ENCODE measurements around the gene PRTN3. TPM values are rescaled to one million over a fixed set of nuclear protein-coding genes. Genes with fewer than 3 reads are reported as not detected.

Gene PRTN3
- total and polyA plus RNA-seq, 2 experiments from 2014 or later = not detected

- no peaks in the 10 kb centered on the region for H3K79me2 ChIP-seq
- H4K20me1 ChIP-seq (ENCODE audit: insufficient read depth, poor library complexity, severe bottlenecking) = no peaks in the 10 kb centered on the region
- no peak overlapping the region for H3K4me2 ChIP-seq
- WGBS (ENCODE audit: low lambda C conversion rate, missing lambda C conversion rate) = 80% methylated on average over 15 of the region's 15 CpGs
- no peak overlapping the region for H2AFZ ChIP-seq
- H3K27me3 ChIP-seq = peaks cover 7% of the 10 kb centered on the region
- H3K4me1 ChIP-seq (ENCODE audit: insufficient read depth) = no peaks in the 10 kb centered on the region
- no peaks in the 10 kb centered on the region for H3K9me2 ChIP-seq (replicated peaks; ENCODE audit: insufficient read depth)
- no peak for DNase-seq (ENCODE audit: low spot score)
- no peak overlapping the region for H3K4me3 ChIP-seq
- no peak overlapping the region for H3K27ac ChIP-seq
- TF ChIP-seq EZH2phosphoT487 (IDR thresholded peaks at IDR 0.05; ENCODE audit: low read depth, severe bottlenecking, unreplicated experiment) (no peak), EZH2 (IDR thresholded peaks at IDR 0.05; ENCODE audit: borderline replicate concordance) (no peak)
- TF ChIP-seq, protein P1, sequence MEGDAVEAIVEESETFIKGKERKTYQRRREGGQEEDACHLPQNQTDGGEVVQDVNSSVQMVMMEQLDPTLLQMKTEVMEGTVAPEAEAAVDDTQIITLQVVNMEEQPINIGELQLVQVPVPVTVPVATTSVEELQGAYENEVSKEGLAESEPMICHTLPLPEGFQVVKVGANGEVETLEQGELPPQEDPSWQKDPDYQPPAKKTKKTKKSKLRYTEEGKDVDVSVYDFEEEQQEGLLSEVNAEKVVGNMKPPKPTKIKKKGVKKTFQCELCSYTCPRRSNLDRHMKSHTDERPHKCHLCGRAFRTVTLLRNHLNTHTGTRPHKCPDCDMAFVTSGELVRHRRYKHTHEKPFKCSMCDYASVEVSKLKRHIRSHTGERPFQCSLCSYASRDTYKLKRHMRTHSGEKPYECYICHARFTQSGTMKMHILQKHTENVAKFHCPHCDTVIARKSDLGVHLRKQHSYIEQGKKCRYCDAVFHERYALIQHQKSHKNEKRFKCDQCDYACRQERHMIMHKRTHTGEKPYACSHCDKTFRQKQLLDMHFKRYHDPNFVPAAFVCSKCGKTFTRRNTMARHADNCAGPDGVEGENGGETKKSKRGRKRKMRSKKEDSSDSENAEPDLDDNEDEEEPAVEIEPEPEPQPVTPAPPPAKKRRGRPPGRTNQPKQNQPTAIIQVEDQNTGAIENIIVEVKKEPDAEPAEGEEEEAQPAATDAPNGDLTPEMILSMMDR (IDR thresholded peaks at IDR 0.05; ENCODE audit: poor library complexity) = no peak
- H3K9me3 ChIP-seq (ENCODE audit: low read depth) = no peaks in the 10 kb centered on the region
- H3K36me3 ChIP-seq (replicated peaks; ENCODE audit: insufficient read depth, low read depth) = no peaks in the 10 kb centered on the region
Observed at GRCh38 chr19:824885-825284, 15.9 kb upstream of the PRTN3 start.

DNA sequence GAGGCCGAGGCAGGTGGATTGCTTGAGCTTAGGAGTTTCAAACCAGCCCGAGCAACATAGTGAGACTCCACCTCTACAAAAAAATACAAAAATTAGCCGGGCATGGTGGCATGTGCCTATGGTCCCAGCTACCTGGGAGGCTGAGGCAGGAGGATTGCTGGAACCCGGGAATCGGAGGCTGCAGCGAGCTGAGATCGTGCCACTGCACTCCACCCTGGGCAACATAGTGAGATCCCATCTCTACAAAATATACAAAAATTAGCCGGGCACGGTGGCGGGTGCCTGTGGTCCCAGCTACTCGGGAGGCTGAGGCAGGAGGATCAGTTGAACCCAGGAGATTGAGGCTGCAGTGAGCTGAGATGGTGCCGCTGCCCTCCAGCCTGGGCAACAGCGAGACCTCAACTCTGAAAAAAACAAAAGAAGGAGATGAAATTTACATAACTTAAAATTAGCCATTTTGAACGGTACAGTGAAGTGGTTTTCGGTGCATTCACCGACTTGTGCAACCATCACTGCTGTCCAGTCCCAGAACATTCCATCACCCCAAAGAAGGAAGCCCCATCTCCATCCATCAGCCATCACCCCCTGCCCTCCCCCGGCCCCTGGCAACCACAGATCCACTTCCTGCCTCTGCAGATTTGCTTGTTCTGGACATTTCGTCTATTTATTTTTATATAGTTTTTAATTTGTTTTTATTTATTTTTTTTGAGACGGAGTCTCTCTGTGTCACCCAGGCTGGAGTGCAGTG is 14.7 kb upstream of the PRTN3 start:
- H4K20me1 ChIP-seq (ENCODE audit: insufficient read depth, poor library complexity, severe bottlenecking) = no peaks in the 10 kb centered on the region
- no peaks in the 10 kb centered on the region for H3K4me1 ChIP-seq (ENCODE audit: insufficient read depth)
- H3K79me2 ChIP-seq = no peaks in the 10 kb centered on the region
- no peak overlapping the region for H3K27ac ChIP-seq
- H2AFZ ChIP-seq = no peak overlapping the region
- WGBS (ENCODE audit: low lambda C conversion rate, missing lambda C conversion rate) = 87% methylated on average over 19 of the region's 19 CpGs
- peaks cover 7% of the 10 kb centered on the region for H3K27me3 ChIP-seq
- H3K4me3 ChIP-seq = no peak overlapping the region
- H3K9me3 ChIP-seq (ENCODE audit: low read depth) = no peaks in the 10 kb centered on the region
- TF ChIP-seq, protein P1 (IDR thresholded peaks at IDR 0.05; ENCODE audit: poor library complexity) = no peak
- TF ChIP-seq EZH2 (IDR thresholded peaks at IDR 0.05; ENCODE audit: borderline replicate concordance) (no peak), EZH2phosphoT487 (IDR thresholded peaks at IDR 0.05; ENCODE audit: low read depth, severe bottlenecking, unreplicated experiment) (no peak)
- H3K4me2 ChIP-seq = no peak overlapping the region
- DNase-seq (ENCODE audit: low spot score) = no peak
- H3K36me3 ChIP-seq (replicated peaks; ENCODE audit: insufficient read depth, low read depth) = no peaks in the 10 kb centered on the region
- no peaks in the 10 kb centered on the region for H3K9me2 ChIP-seq (replicated peaks; ENCODE audit: insufficient read depth)

GRCh38 chr19:827314-827709 is 13.5 kb upstream of the PRTN3 start:
- H3K4me2 ChIP-seq = no peak overlapping the region
- H3K79me2 ChIP-seq = no peaks in the 10 kb centered on the region
- TF ChIP-seq EZH2phosphoT487 (IDR thresholded peaks at IDR 0.05; ENCODE audit: low read depth, severe bottlenecking, unreplicated experiment) (no peak), EZH2 (IDR thresholded peaks at IDR 0.05; ENCODE audit: borderline replicate concordance) (no peak)
- TF ChIP-seq, protein P1 (IDR thresholded peaks at IDR 0.05; ENCODE audit: poor library complexity) = no peak
- H3K4me1 ChIP-seq (ENCODE audit: insufficient read depth) = no peaks in the 10 kb centered on the region
- 96% methylated on average over 11 of the region's 11 CpGs for WGBS (ENCODE audit: low lambda C conversion rate, missing lambda C conversion rate)
- H3K9me2 ChIP-seq (replicated peaks; ENCODE audit: insufficient read depth) = no peaks in the 10 kb centered on the region
- no peak overlapping the region for H2AFZ ChIP-seq
- no peak for DNase-seq (ENCODE audit: low spot score)
- H3K9me3 ChIP-seq (ENCODE audit: low read depth) = no peaks in the 10 kb centered on the region
- H3K27ac ChIP-seq = no peak overlapping the region
- no peak overlapping the region for H3K4me3 ChIP-seq
- H3K27me3 ChIP-seq = peaks cover 7% of the 10 kb centered on the region
- no peaks in the 10 kb centered on the region for H3K36me3 ChIP-seq (replicated peaks; ENCODE audit: insufficient read depth, low read depth)
- H4K20me1 ChIP-seq (ENCODE audit: insufficient read depth, poor library complexity, severe bottlenecking) = no peaks in the 10 kb centered on the region

All from hepatocyte (in vitro differentiated cells).